GM11168 (cell line): Measurements from ENCODE around the gene ZIM2.

Experiments
- in situ Hi-C: fragments of 300-500 bp; cut with MboI; formaldehyde crosslinking; loops from one replicate; pipeline ENCODE4 v1.12.0; 2022; ENCODE audit warnings: low sequenced_read_pairs; ENCODE audit not compliant: unreplicated experiment

Gene ZIM2

DNA sequence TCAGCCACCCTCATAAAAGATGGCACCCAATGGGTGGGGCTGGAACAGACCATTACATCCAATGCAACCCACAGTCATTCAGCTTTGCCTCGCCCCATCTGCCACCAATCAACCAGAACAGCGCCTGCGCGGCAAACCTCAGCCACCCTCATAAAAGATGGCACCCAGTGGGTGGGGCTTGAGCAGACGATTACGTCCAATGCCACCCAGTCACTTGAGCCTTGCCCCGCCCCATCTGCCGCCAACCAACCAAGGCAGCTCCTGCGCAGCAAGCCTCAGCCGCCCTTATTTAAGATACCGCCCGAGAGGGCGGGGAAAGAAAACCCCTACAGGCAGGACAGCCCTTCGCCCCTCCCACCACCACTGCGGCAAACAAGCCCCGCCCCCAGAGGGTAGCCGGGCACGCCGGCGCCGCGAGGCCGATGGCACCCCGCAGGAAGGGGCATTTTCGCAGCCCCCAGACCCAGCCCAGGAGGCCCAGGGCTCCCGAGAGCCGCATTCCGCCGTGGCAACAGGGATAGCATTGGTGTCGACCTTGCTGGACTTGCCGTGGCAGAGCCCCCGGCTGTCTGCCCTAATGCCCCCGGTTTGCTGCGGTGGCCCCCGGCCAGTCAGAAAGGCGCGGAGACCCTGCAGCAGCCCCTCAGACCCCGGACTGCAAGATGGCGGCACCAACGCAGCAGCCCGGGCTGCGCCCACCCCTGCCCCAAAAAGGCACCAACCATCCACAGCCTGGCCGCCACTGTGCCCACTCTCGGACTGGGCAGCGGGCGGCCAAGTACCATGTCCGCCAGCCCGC is 675 bp downstream of the ZIM2 start:
- in situ Hi-C loops: no loop called here

DNA sequence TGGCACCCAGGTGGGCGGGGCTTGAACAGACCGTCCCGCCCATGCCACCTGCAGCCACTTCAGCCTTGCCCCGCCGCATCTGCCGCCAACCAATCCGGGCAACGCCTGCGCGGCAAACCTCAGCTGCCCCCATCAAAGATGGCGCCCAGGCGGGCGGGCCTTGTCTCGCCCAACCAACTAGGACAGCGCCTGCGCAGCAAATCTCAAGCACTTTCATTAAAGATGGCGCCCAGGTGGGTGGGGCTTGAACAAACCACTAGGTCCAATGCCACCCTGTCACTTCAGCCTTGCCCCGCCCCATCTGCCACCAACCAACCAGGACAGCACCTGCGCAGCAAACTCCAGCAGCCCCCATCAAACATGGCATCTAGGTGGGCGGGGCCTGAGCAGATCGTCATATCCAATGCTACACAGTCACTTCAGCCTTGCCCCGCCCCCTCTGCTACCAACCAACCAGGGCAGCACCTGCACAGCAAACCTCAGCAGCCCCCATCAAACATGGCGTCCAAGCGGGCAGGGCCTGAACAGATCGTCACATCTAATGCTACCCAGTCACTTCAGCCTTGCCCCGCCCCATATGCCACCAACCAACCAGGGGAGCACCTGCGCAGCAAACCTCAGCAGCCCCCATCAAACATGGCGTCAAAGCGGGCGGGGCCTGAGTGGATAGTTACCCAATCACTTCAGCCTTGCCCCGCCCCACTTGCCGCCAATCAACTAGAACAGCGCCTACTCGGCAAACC is 1.4 kb downstream of the ZIM2 start:
- in situ Hi-C loops: no loop called here

DNA sequence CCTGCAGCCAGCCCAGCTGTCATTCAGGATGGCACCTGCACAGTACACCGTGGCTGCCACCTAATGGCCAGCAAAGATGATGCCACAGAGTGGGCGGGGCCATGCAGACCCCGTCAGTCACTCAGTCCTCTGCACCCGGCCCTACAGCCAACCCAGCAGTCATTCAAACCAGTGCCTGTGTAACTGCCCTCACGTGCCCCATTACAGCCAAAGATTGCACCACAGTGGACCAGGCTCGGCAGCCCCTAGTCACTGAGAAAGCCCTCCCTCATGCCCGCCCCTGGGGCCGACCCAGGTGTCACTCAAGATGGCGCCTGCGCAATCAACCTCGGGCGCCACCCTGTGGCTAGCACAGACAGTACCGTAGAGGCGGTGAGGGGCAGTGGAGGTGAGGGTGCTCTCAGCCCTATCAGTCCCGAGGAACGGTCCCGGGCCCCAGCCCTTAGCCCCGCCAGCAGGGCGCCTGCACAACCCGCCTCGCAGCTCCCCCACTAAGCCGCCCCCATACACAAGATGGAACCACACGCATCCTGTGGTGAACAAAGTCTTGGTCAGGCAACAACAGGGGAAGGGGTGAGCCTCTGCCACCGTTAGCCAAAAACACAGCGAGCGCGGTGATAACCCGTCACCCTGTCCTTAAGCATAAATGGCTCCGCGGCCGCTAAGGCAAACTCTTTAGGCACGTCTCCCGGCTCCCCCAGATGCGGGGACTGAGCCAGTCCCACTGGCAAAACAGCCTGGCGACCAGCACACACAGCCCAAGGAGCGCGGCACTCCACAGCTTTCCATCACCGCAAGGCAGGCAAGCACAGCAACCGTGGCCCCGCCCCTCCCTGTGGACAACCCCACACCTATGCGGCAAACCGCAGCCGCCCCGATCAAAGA is 2.3 kb downstream of the ZIM2 start:
- in situ Hi-C loops: no loop called here

DNA sequence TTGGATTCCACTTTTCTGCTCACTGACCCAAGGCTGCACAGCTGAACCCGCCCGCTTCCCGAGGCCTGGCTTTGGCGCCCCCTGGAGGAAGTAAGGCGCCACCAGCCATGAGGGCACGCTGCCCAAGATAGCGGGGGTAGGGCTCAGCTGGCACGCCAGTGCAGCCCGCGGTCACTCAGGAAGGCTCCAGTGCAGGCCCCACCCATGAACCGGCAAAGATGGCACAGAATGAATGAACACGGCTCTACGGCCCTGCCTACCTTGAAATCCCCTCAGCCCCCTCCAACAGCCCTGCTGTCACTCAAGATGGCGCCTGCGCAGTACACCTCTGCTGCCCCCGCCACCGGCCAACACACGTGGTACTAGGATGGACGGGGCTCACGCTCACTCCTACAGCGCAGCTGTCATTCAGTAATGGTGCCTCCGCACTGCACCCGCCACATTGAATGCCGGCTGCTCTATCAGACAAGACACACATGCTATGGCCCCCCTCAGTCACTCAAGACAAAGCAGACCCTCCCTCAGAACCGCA is 3.0 kb downstream of the ZIM2 start:
- in situ Hi-C loops: no loop called here

DNA sequence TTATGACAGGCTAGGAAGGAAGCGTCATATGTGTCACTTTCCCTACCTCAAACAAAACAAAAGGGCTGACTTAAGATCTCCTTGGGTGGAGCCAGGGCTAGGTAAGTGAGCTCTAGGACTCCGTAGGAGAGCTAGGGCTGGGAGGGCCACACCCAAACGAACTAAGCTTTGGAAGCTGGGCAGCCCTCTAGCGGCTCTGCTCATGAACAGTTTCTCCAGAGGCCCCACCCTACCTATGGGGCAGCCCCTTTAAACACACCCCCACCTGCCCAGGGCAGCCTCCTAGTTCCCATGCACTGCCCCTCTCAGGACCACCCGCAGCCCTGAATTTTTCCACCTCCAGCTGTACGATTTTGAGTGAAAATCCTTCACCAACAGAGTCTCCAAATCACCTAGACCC is 3.5 kb downstream of the ZIM2 start:
- in situ Hi-C loops: no loop called here

DNA sequence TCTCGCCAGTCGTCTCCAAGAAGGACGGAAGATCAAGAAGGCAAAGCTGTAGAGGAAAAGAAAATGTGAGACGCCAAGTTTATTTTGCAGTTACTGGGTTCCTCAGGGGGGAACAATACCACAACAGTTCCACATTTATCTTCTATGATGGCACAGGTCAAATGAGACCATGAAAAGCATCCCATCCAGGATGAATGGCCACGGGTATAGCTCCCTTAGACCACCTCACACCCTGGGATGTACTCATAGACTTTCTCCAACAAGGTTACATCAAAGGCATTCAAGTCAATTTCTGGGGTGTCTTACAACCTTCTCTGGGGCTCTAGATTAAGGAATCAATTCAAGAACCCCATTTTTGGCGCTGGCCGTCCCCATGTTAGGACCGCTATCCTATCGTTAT is 4.5 kb downstream of the ZIM2 start:
- in situ Hi-C loops: no loop called here

DNA sequence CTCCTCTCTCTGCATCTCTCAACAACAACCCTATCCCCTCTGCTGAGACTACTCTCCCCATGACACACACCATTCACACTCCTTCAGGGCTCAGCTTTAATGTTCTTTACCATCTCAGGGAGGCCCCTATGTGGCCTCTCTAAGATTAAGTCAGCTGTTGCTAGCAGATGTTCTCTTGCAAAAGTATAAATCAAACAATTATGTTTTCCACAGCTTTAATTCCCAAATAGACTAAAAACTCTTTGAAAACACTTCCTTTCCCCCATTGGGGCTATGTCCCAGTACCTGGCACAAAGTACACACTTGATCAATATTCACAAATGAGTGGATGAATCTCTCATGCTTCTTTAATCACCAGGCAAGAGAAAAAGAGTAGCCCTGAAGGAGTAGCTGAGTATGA is 5.1 kb downstream of the ZIM2 start:
- in situ Hi-C loops: no loop called here

DNA sequence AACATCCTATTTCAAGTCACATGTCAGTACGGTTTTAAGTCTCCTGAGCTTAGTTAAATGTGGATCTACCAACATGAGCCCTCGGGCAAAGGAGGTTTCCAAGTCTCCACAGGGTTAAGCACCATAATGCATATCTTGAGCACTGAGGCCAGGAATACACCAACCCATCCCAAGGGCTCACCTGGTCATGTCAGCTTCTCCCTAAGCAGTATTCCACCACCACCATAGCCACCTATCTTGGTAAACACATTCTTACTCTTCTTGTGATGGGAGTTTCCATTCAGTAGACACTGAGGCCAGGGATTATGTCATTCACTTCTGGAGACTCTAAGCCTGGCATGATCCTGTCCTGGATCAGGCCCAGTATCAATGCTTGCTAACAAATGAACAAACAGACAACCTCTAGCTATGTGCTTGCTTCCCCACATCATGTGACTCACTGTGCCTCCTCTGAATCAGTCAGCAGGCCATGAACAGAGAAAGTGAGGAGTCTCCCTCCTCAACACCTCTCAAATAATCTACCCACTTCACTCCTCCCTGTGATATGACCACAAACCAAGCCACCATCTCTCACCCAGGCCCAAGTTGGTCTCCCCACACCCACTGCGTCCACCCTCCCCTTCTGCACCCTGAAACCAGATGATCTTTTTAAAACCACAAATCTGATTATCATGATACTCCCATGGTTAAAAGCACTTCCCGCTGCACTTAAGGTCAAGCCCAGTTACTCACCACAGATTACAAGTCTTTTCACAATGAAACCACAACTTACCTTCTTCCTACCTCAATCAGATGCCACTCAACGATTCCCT is 5.8 kb downstream of the ZIM2 start:
- in situ Hi-C loops: no loop called here

DNA sequence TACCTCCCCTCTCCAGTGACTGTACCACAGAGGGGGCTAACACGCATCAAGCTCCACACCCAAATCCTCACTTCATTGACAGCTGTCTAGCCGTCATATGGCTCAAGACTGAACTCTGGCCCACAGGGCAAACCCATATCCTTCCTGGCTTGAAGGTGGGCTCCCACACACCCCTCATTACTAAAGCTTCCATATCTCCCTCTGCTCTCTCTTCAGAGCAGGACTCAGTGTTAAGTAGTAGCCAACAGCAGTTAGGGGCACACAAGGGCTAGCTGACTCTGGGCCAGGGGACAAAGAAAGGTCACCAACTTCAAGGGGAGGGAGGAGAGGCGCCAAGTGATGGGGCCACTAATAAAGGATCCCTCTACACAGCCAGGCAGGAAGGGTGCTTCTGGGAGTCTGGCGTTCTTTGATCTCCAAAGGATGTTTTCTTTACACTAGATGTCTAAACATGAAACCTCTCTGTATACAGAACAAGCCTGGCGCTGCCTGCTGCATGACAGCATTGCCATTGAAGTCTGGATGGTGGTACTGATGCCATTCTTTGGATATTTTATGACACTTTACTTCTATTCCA is 8.1 kb downstream of the ZIM2 start:
- in situ Hi-C loops: no loop called here

DNA sequence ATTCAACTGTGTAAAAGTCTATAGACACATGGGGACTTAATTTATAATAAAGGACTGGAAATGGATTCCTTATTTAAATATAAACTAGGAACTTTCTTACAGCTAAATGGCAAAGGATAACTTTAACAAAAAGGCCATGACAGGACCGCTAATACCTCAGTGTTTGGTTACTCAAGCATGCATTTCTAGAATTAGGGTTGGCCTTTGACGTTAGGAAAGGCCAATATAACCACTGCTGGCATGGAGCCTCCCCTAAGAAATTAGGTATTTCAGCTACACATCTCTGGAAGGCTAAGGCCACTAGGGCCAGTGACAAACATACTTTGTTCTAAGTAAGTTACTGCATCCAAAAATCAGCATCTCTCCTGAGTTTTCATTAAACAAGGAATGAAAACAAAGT is 9.3 kb downstream of the ZIM2 start:
- in situ Hi-C loops: no loop called here

DNA sequence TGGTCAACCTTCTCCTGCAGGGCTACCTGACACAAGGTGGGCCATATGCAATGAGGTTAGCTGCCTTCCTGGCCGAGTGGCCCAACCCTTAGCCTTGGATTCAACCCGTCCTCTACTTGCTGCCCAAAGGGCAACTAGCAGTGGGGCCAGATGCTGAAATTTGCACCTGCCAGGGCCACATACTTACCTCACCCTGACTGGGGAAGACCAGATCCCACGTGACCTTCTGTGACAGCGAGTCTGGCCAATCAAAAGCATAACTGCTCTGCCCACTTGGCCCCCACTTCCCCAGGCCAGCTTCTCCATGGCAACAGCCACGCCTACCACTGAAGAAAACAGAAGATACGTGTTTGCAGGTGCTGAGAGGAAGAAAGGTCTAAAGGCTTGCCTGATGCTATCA is 10.9 kb downstream of the ZIM2 start:
- in situ Hi-C loops: no loop called here

DNA sequence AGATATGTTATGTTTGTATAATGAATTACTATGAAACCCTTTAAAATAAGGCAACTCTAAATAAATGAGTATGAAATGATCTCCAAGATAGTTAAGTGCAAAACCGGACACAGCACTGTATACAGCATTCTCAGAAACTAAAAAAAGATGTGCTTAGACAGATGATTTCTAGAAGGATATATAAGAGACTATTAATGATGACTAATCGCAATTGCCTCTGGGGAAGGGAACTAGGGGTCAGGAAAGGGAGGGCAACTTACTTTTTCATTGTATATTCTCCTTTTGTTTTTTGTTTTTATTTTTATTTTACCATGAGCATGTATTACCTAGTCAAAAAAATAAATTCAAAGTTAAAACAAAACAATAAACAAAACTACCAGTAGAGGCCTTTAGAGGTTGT is 12.8 kb downstream of the ZIM2 start:
- in situ Hi-C loops: no loop called here

DNA sequence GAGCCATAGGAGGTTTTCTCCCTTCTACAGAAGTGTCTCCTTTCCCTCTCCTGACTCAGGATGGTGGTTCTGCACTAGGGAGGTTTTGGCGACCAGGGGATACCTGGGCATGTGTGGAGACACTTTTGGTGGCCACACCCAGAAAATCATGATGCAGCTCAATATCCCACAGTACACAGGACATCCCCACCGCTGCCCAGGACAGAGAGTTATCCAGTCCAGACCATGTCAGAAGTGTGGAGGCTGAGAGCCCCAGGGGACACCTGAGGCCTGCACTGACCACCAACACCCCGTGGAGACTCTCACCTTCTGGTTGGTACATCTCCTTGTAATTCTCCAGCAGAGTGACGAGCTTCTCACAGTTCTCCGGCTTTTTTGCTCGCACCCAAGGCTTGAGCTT is 16.6 kb downstream of the ZIM2 start:
- in situ Hi-C loops: no loop called here

DNA sequence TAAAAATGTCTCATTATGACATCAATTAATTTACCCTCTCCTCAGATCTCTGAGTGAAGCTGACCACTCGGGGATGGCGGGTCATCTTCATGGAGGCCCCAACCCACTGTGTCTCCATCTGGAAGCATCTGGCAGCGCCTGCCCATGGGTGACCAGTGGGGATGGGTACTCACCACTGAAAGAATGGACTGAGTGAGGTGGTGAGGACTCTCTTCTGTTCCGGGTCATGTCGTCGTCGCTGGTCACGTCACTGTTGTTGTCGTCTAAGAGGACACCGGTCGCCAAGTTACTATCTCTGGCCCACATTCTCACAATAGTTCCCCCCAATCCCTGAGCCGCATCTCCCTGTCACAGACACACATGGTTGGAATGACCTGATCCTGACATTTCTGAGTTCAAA is 17.1 kb downstream of the ZIM2 start:
- in situ Hi-C loops: no loop called here

DNA sequence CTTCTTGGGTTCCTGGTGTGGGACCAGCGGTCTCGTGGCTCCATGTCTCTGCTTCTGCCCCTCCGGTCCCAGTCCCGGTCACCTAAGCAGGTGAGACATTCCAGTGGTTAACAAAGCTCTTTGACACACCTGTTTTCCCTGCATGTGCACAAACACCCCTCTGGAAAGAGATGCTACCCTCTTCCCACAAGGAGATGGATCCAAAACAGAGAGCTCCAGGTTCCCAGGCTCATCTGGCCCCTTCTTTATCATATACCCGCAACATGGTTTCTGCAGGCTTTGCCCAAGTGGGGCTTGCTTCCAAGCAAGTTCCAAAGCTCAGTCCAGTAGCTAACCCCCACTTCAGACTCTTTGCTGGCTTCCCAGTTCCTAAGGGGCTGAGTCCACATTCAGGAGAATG is 17.8 kb downstream of the ZIM2 start:
- in situ Hi-C loops: no loop called here

DNA sequence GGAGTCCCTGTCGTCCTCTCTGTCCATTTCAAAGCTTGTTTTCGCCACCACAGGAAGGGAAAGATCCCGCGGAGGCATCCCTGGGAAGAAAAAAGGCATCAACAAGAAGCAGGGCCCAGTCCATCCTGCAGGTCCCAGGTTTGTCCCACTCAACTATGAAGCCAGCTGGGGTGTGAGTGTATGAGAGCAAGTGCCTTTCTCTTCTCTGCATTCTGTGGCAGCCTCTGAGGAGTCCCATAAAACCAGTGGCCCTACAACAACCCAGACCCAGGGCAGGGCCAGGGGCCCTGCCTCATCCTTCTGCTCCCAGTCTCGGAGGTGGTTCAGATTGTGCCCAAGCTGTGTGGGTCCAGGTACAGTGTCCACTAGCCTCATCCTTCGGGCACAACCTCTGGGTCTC is 18.9 kb downstream of the ZIM2 start:
- in situ Hi-C loops: no loop called here

DNA sequence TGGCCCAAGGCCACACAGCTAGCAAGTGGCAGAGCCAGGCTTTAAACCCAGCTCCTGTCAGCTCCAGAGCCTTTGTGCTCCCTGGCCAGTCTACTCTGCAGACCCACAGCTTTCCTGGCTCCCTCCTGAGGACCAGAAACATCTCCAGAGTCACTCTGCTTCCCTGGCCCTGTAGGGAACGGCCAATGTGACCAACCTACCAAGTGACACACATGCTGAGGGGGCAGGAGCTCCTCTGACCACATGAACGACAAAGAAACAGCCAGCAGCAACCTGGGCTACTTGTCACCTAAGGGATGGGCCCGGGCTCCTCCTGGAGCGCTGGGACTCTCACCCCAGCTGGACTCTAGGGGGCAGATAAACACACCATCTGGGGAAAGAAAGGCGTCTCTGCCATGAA is 19.3 kb downstream of the ZIM2 start:
- in situ Hi-C loops: no loop called here

DNA sequence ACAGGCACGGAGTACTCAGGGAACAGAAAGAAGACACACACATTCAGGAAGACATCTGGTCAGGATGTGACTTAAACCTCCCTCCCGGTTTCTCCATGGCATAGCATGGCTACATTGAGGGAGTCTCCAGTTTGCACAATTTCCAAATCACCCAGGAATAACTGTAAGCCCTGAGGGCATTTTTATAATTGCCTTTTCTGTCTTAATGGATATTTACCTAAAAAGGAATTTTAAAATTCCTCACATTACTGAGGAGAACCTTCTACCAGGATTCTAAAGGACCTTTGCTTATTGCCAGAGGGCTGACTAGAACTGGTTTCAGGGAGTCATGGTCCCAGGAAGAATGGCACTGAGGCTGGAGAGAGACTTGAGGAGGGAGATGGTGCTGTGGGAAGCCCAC is 21.4 kb downstream of the ZIM2 start:
- in situ Hi-C loops: no loop called here

DNA sequence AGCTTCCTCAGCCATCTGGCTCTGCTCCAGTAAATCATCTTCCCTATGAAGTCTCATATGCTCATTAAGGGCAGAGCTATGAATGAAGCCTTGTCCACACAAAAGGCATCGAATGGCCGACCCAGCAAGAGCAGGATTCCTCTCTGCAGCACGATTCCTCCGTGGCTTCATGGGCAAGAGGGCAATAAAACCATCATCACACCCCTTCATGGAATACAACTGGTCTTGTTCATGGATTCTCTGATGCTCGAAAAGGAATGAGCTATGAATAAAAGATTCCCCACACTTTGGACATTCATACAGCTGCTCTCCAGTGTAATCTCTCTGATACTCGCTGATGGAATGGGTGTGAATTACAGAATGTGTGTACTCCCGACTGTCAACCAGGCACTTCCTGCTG is 25.9 kb downstream of the ZIM2 start:
- in situ Hi-C loops: no loop called here

DNA sequence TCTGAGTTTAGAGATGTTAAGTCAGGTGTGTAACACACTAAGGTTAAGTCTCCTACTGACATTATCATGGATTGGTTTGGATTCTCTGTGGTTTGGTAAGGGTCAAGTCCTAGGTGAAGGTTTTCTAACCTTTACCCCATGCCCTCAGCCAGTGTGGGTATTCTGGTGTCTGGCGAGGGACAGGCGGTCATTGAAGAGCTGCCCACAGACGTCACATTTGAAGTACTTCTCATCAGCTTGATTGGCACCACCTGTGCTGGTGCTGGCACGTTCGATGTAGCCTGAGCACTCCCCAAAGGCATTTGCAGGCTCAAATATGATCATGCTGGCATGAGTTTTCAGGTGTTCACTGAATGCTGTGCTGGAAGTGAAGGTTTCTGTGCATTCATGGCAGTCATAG is 27.0 kb downstream of the ZIM2 start:
- in situ Hi-C loops: no loop called here
